Activated CD8-positive, alpha-beta memory T cell treated with anti-CD3 and anti-CD28 coated beads, Interleukin-2, amount 50 U/mL, for 1 hour (primary cell): ENCODE measurements around the gene DUSP12.

Experiments used
- DNase-seq: peaks from one replicate; pipeline ENCODE4 v3.0.0-alpha.2; 2020; ENCODE audit errors: extremely low read depth

Gene DUSP12

DNA sequence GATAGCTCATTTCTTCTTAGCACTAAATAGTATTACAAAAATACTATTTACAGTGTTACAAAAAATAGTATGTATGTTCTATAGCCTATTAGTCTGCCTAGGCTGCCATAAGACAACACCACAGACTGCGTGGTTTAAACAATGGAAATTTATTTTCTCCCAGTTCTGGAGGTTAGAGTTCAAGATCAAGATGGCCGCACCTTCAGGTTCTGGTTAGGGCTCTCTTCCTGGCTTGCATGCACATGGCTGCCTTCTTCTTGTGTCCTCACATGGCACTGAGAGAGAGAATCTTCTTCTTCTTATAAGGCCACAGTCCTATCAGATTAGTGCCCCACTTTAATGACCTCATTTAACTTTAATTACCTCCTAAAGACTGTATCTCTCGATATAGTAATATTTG lies 20.7 kb downstream of the DUSP12 start:
- DNase-seq = no peak

DNA sequence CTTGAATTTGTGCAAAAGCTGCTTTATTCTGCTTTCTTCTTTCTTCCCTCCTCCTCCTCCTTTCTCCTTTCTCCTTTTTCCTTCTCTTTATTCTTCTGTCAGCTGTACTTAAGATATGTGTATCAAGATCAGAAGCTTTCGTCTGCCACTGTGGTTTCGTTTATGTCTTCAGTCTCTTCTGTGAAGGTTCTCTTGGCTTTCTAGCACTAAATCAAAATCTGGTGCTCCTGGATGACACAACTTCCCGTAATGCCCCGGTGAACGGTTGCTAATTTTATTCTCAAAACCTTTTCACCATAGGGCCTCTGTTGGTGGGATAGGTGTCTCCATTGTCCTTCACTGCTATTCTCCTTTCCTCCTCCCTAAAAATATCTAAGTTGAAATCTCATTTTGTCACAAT lies 21.6 kb downstream of the DUSP12 start:
- no peak for DNase-seq

DNA sequence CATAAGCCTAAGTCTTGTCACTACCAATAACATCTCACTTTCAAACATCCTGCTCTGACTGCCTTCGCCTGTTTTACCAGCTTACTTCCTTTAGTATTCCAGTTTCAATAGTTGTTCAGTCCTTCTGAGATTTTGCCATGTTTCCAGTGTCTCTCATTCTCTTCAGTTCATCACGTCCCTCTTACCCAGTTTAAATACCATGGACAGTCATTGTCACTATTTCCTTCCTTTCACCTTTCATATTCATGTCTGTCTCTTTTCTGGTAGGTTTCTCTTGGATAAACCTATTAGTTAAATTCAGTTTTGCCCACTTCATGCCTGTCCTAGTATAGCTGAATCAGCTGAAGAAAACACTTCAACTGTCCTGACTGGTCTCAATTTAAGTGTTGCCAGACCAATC lies 22.4 kb downstream of the DUSP12 start:
- no peak for DNase-seq

GRCh38 chr1:161772397-161772796 lies 22.8 kb downstream of the DUSP12 start:
- DNase-seq = no peak

GRCh38 chr1:161773791-161774190 lies 24.2 kb downstream of the DUSP12 start:
- DNase-seq = no peak

DNA sequence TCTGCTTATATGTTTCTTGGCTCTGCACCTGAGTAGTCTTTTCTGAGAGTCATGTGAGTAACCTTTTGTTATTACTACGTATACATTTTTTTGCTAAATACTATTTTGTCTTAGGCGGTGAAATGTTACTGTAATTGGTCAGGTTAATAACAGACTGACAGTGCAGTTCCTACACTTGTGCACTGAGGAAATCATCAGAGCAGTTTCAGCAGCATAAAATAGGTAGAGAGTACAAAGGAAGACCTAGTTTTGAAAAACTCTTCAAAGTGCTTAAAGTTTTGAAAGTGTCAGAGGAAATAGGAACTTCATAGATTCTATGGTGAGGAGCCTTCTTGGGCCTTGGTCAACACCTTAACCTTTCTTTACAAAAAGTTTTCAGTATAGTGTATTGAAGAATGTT lies 27.7 kb downstream of the DUSP12 start:
- no peak for DNase-seq

DNA sequence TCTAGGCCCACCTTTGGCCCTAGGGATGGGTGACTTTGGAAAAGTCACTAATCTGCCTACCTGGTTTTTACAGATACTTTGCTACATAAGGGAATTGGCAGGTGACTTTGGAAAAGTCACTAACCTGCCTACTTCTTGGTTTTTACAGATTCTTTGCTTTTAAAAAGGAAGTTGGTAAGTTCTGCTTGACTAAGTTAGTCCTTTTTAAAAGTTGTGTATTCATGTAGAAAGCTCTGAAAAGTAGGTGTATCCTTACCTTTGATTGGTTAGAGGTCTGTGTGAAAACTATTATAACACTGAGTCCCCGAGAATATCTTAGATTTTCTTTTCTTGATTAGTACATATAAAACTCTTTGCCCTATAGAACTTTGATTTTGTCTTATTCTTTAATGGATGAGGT lies 28.9 kb downstream of the DUSP12 start:
- DNase-seq = no peak

DNA sequence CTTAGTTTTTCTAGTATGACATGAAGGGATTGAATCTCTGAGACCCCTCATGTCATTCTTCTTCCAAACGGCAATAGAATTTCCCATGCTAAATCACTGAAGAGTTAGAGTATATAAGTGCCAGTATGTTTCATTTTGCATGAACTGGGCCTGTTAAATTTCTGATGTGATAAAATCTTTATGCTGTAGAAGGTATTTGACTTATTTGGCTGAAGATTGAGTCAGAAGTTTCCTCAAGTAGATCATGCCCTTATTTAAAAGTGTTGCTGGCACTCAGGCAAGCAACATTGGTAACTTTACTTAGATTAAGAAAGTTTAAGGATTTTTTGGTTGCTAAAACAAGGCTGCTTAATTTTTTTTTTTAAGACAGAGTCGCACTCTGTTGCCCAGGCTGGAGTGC lies 29.8 kb downstream of the DUSP12 start:
- no peak for DNase-seq

DNA sequence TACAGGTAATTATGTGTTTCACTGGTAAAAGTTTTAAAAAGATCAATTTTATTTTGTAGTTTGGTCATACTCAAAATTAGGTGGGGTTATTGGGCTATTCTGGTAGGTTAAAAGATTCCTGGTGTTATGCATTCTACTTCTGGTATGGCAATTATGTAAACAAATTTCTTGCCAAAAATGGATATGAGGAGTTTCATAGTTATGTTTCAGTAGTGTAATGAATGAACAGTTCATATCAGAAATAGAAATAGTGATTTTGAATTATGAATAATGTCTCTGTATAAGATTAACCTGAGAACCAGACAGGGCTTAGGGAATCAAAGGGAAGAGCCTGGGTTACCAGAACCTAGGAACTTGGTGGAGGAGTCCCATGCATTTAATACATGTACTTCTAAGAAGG lies 32.4 kb downstream of the DUSP12 start:
- no peak for DNase-seq

- no peak for DNase-seq
Observed at GRCh38 chr1:161782886-161783285, 33.3 kb downstream of the DUSP12 start.

DNA sequence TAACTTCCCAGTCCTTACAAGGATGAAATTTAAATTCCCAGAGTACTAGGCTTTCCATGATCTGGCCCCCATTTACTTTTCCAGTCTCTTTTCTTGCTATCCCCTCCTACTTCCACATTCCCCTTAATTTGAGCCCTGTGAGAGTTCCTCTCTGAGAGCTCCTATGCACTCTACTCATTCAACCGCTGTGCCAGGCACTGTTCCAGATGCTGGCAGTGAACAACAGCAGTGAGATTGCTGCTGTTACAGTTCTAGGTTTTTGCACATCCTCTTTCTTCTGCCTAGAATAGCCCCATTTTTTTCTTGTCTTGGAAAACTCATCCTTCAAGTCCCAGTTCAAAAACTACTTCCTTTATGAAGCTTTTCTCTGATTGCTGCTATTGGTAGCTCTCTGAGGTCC lies 35.4 kb downstream of the DUSP12 start:
- DNase-seq = no peak

DNA sequence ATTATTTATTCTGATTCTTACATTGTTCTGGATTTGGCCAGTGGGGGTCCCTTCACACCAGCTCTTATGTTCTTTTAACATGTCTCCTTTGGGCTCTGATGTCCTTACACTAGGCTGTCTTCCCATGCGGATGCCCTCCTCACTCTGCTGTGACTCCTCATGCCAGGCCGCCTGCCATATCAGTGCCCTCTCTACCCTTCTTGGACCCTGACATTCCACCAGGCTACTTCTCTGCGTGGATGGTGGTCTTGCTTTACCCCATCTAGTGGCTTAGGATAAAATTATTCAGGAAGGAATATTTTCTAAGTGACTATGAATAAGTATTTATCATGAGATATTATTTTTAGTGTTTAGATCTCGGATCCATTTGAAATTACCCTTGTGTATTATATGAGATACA lies 37.8 kb downstream of the DUSP12 start:
- no peak for DNase-seq

DNA sequence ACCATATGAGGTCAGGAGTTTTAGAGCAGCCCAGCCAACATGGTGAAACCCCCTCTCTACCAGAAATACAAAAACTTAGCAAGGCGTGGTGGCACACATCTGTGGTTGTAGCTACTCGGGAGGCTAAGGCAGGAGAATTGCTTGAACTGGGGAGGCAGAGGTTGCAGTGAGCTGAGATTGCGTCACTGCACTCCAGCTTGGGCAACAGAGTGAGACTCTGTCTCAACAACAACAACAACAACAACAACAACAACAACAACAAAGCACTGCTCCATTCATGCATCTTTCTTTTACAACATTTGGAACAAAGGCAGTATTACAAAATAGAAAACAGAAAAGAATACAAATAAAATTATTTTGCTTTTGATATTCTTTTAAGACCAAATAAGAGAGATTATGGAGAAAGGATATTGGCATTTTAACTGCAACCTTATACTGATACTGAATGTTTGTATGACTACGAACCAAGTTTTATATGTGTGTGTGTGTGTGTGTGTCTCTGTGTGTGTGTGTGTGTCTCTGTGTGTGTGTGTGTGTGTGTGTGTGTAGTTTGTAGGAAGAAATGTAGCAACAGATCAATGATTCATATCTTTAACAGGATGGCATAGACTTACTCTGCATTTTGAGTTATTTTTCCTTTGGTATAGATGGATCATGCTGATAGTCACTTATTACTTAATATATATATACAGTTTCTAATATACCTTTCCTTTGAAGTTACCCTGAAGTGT lies 41.2 kb downstream of the DUSP12 start:
- no peak for DNase-seq

DNA sequence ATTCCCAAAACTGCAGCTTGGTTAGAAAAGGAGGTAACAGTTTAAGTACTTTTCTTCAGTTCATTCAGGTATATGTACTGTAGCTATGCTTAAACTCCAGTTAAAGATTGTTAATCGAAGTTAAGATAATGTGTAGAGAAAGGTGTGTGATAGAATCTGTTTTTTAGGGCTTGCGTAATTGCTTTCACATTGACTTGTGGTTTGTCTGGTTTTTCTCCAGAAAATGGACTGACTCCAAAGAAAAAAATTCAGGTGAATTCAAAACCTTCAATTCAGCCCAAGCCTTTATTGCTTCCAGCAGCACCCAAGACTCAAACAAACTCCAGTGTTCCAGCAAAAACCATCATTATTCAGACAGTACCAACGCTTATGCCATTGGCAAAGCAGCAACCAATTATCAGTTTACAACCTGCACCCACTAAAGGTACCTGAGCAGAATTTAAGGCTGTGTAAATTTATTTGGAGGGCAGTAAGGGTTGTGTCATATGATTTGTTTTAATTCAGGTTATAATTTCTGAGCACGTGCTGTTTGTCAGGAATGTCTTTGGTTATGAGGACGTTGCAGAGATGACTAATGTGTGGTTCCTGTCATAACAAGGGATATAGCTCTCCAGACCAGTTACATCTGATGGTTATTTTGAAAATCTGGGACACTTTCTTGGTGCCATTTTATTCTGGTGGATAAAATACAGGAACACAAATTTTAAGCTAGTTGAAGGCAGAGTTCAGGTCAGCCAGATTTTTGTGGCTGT lies 42.5 kb downstream of the DUSP12 start:
- DNase-seq = no peak

DNA sequence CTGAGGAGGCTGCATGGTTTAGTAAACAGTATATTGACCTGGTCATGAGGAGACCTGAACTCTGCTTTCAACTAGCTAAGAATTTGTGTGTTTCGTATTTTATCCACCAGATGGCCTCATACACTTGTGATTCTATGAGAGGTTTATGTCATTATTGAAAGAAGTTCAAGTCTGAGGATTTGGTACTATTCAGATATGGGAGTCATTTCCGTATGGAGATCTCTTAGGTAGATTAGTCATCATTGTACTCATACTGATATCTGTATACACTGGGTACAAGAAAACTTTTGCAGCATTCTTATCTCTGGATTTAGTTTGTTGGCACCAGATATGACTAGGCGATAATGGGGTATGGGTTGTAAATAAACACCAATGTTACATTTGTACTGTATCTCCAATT lies 43.2 kb downstream of the DUSP12 start:
- DNase-seq = no peak

DNA sequence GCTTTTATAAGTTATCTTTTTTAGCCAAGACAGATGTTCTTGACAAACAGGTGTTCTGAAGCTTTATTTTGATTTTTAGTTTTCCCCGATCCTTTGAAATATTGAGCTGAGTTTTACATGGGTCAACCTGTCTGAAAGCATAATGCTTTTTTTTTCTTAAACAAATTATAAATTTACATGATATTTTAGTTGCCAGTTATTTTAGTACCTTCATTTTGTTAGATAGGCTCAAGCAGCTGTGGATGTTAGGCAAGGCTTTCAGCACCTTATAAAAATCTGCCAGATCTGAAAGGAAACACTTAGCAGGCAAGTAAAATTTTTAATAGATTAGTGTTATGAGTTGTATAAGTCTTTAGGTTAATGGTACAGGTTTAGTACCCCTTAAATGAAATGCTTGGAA lies 50.2 kb downstream of the DUSP12 start:
- DNase-seq = no peak

- DNase-seq = no peak
Observed at GRCh38 chr1:161801955-161802354, 52.4 kb downstream of the DUSP12 start.

- no peak for DNase-seq
Observed at GRCh38 chr1:161803181-161803580, 53.6 kb downstream of the DUSP12 start.

DNA sequence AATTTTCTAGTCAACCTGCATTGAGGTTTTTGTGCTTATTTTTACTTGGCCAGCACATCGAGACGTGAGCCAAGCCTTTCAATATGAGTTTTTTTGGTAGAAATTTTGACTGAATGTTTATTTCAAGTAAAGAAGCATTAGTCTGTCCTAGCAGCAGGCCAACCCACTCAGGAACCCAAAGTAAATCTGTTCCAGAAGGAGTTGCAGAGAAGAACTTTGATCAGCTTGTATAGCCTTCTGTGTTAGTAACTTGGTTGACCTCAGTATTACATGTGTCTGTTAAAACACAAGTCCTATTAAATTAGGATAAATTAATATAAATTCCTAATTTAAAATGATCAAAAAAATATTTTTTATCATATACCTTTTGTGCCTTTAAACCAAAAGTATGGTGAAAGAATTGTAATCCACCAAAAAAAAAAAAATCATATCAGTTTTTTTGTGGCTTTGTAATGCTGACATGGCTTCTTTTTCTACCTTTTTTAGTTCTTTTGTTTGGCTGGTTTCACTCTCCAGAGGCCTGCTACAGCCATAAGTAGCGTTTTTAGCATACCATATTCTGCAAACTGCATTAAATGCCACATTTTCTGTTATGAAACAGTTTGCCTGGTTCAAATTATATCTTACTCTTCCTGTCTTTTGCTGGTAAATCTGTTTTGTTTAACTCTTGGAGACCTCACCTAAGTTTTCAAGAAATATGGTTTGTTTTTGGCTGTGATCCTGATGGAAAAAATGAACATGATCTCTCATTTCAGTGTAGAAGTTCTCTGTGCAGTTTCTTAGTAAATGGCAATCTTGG lies 56.0 kb downstream of the DUSP12 start:
- DNase-seq = no peak
